ENCODE measurements around the gene PLCH2.

PLCH2 gene

DNA sequence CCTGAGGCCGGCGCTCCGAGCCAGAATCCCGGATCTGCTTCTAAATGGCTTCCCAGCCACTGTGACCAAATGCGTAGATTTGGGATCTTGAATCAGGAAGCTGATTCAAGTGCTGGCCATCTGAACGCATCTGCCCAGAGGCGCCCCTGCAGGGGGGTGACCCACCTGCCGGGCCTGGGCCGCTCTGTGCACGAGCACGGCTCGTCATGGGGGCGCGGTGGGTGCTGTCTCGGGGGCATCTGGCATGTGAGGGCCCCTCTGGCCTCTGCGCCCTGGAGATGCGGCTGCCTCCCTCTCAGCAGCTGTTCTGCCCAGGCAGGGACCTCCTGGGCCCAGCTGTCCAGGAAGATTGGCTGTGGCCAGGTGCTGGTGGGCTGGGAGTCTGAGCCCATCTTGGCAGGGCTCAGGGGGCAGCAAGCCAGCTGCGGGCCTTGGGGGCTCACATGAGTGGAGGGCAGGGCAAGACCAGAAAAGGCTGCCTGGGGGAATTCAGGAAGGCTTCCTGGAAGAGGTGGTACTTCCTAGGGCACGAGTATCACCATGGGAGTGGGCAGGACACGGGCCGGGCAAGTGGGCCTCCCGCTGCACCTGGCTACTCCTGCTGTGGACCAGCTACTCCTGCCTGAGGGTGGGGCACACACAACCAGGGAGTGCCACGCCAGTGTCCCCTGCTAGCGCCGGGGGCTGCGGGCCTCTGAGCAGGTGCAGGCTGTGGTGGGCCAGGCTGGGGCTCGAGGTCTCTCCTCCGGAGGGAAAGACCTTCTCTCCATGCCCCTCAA, 25.1 kb downstream of the PLCH2 start:
- no peak for DNase-seq (ENCODE audit: low read depth)

DNA sequence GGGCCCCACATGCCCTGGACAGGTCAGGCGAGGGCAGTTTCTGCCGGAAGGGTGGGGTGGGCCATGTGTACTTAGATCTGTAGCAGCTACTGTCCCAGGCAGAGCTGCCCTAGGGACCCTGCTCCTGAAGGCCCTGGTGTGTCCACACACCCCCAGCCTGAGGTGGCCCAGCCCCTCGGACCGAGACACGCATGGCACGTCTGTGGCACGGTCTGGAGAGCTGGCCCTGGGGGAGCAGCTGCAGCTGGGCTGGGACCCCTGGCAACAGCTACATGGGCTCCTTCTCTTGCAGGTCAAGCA, 25.7 kb downstream of the PLCH2 start:
- DNase-seq (ENCODE audit: low read depth), result no peak

DNA sequence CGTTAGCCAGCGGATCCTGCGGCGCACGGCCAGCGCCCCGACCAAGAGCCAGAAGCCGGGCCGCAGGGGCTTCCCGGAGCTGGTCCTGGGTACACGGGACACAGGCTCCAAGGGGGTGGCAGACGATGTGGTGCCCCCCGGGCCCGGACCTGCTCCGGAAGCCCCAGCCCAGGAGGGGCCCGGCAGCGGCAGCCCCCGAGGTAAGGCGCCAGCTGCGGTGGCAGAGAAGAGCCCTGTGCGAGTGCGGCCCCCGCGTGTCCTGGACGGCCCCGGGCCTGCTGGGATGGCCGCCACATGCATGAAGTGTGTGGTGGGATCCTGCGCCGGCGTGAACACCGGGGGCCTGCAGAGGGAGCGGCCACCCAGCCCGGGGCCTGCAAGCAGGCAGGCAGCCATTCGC, 26.1 kb downstream of the PLCH2 start:
- no peak for DNase-seq (ENCODE audit: low read depth)

DNA sequence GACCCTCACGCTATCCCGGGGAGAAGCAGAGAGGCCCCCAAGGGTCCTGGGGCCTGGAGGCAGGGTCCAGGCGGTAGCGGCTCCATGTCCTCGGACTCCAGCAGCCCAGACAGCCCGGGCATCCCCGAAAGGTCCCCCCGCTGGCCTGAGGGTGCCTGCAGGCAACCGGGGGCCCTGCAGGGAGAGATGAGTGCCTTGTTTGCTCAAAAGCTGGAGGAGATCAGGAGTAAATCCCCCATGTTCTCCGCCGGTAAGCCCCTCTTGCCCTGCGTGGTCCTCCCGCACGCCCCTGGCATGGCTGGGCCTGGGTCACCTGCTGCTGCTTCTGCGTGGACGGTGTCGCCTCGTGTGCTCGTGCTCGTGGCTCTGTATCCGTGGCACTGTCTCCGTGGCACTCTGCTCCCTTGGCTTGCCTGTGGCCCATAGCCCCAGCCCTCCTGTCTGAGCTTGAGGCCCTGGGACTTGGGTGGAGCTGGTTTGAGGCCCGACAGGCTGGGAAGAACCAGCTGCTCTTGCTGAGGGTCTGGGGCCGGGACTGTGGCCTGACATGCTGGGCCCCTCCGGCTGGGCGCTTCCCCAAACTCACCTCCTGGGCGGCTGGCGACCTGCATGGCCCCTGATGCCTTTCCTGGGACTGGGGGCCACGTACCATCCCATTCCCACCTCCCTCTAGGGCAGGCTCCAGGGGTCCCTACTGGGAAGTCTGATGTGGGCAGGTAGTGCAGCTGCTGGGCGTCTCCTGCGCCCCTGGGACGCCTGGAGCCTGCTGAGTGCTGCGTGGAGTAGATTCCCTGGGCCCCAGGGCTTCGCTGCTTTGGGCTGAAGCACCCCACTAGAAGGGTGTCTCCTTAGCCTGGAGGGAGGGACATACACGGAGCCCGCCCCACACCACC, 26.8 kb downstream of the PLCH2 start:
- no peak for DNase-seq (ENCODE audit: low read depth)

DNA sequence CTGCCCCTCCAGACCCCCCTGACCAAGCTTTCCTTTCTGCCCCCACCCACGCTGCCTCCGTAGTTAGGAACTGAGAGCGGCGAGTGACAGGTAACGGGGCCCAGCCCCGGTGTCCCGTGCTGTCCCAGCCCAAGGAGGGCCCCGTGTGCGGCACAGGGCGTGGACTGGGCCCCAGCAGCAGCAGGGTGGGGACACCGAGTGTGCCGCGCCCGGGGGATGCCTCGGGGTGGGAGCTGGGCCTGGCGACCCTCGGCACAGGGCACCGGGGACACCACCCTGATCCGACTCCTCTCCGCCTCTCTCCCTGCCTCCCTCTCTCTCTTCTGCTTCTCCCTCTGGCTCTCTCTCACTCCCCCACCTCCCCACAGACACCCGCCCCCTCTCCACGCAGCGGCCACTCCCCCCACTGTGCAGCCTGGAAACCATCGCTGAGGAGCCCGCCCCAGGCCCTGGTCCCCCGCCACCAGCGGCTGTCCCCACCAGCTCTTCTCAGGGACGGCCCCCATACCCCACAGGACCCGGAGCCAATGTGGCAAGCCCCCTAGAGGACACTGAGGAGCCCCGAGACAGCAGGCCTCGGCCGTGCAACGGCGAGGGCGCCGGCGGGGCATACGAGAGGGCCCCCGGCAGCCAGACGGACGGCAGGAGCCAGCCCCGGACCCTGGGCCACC, 27.6 kb downstream of the PLCH2 start:
- DNase-seq (ENCODE audit: low read depth), result no peak

DNA sequence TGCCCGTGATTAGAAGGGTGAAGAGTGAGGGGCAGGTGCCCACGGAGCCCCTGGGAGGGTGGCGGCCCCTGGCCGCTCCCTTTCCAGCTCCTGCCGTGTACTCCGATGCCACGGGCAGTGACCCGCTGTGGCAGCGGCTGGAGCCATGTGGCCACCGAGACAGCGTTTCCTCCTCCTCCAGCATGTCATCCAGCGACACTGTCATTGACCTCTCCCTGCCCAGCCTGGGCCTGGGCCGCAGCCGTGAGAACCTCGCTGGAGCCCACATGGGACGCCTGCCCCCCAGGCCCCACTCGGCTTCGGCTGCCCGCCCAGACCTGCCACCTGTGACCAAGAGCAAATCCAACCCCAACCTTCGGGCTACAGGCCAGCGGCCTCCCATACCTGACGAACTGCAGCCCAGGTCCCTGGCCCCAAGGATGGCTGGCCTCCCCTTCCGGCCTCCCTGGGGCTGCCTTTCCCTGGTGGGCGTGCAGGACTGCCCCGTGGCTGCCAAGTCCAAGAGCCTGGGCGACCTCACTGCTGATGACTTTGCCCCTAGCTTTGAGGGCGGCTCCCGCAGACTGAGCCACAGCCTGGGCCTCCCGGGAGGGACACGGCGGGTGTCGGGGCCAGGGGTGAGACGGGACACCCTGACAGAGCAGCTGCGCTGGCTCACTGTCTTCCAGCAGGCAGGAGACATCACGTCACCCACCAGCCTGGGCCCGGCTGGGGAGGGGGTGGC, 28.3 kb downstream of the PLCH2 start:
- DNase-seq (ENCODE audit: low read depth), result no peak

DNA sequence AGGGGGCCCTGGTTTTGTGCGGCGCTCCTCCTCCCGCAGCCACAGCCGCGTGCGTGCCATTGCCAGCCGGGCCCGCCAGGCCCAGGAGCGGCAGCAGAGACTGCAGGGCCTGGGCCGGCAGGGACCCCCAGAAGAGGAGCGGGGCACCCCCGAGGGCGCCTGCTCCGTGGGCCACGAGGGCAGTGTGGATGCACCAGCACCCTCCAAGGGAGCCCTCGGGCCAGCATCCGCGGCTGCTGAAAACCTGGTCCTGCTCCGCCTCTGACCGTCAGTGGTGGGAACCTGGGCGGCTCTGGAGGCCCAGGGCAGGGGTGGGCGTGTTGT, 28.8 kb downstream of the PLCH2 start:
- DNase-seq (ENCODE audit: low read depth), result no peak

DNA sequence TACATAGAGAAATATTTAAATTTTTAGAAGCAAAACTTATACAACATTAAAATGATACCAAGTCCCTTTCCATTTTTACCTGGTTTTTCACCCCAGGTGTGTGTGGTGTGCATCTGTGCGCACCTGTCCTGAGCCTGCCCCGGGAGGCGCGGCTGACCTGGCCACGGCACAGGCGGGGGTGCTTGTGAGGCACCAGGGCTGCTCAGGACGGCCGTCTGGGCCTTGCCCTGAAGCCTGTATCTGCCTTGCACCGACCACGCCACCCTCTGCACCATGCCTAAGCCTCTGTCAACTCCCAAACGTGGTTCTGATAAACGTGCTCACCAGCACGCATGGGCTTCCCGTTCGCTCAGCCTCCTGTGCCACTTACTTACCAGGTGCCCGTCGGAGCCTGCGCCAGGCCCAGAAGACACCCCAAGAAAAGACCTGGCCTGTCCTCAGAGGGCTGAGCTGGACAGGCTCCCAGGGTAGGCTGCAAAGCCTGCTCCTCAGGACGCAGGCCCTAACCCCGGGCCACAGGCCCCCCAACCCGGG, 29.4 kb downstream of the PLCH2 start:
- no peak for DNase-seq (ENCODE audit: low read depth)

DNA sequence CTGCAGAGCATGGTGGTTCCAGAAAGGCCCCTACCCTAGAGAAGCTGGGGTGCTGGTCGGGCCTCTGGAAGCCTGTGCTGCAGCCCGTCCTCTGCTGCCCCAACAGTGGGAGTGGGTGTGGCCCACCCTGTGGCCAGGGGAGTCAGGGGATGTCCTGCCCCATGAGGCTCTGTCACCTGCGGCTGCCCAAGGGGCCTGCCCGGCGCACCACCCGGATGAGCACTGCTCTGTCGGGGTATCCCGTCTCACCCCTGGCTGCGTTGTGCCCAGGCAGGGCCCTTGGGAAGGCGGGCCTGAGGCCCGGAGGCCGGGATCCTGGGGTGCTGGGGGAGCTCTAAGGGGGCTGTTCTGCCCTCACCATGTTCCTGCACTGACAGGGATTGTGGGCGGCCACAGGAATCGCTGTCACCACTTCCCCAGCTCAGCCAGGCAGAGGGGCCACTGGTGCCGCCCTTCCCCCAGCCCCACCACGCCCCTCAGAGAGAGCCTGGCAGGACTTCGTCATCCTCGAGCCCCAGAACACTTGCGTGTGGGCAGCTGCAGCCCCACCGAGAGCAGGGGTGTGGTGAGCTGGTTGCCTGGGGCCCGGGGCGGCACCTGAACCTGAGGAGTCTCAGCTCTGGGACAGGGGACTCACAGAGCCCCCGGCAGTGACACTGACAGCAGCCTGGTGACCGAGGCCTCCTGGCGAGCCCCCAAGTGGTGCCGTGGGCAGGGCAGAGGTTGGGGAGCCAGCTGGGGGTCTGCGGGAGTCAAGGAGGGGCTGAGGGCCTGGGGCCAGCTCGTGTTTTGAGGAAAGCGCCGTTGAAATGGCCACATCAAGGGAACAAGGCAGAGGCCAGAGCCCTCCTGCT, 30.1 kb downstream of the PLCH2 start:
- DNase-seq (ENCODE audit: low read depth), result no peak

DNA sequence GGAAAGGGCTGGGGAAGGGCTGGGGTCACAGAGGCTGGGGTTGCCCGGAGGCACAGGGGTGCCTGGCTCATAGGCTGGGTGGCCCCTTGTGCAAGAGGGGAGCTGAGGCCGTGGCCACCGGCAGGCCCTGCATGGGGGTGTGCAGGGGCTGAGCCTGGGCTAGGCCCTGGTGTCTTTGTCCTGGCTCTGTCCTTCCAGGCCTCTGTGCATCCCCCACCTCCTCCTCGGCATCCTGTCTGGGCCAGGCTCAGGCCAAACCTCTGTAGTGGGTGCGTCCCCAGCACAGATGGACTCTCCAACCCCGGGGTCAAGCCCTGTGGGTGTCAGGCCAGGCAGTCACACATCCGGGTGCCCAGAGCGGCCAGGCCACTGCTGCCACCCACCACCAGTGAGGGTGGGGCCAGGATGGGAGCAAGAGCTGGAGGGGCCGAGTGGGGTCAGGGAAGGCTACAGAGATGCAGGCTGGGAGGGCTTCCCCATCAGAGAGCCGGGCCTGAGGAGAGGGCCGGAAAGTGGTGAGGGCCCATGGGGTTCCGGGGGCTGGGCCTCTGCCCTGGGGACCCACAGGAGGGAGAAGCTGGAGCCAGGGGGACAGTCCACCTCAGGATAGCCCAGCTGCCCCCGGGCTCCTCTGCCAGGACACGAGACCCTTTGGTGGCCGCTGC, 30.9 kb downstream of the PLCH2 start:
- DNase-seq (ENCODE audit: low read depth), result no peak

DNA sequence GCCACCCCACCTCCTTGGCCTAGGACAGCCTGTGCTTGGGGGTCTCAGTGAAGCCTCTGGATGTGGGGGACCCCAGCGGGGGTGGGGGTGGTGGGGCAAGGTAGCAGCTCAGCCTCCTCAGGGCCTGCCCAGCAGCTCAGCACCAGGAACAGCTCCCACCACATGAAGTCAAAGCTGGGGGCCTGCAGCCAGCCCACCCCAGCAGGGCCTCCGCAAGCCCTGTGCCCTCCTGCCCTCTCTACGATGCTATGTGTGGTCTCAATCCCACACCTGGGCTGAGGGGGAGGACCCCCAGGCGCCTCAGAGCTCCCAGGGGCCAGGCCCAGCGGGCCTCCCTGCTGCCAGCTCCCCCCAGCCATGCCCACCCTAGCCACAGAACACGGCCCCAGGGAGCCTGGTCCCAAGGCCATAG, 31.7 kb downstream of the PLCH2 start:
- no peak for DNase-seq (ENCODE audit: low read depth)

DNA sequence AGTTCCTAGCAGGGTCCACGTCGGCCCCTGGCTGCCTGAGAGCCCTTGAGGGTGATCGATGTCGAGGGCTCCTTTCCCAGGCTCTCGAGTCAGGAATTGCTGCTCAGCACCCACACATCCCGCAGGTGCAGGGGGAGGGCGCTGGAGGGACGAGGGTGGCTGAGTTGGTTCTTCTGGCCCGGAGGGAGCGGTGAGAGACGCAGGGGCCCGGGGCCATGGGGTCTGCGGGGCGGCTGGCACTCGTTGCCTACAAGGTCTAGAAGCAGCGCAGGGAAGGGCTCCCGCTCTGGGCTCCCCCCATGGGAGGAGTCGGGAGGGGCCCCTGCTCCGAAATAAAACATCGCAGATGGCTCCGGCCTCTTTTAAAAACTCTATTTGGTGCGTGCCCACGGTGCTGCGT, 32.1 kb downstream of the PLCH2 start:
- DNase-seq (ENCODE audit: low read depth), result no peak

DNA sequence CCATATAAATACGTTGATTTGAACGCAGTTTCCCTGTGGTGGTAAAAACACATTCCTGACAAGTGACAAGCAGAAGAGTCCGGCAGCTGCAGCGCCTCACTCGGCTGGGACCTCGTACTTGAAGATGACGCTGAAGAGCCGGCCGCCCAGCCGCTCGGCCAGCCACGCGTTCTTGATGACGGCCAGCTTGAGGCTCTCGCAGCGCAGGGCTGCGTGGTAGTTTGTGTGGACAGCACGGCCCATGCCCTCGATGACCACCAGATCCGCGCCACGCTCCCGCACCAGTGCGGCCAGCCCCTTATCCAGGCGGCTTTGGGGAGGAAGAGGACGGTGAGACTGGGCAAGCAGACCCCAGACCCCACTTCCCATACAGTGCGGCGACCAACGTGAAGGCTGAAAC, 32.7 kb downstream of the PLCH2 start:
- no peak for DNase-seq (ENCODE audit: low read depth)

DNA sequence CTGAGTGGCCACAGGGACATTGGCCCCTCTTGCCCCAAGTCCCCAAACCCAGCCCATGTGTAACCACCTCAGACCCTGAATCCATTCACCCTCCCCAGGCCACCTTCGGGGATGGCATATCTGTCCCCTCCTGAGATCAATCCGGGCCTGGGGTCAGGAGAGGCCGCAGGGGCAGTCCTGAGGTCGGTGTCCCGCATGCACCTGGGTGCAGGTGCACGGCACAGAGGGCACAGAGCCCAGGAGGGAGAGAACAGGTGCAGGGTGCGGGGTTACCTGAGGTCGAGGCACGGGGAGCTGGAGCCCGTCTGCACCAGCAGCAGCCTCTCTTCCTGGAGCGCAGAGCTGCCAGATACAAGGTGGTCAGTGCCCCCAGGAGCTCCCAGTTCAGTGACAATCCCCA, 33.5 kb downstream of the PLCH2 start:
- no peak for DNase-seq (ENCODE audit: low read depth)

DNA sequence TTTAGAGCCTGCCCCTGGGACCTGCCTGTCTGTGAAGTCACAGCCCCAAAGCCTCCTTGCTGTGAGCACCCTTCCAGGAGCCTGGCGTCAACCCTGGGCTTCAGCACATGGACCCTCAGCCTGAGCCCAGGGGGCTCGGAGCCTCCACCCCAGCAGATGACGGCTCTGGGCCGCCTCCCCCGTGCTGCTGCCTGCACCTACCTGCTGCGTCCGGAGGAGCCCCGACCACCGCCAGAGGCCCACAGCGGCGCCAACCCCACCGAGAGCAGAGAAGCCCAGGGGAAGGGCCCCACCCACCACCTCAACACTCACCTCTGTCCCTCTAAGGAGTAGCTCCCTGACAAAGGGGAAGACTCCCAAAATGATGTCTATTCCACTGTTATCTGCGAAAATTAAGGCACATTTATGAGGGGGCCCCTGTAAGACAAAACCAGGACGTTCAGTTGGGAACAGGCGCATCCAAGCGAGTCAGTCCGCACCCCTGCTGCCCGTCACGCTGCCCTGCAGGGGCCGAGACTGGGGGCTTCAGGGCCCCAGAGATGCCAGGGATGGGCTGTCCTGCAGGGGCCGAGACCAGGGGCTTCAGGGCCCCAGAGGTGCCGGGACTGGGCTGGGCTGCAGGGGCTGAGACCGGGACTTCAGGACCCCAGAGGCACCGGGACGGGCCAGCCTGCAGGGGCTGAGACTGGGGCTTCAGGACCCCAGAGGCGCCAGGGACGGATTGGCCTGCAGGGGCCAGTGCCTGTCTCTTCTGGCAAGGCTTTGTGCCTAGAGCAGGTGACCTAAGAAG, 34.5 kb downstream of the PLCH2 start:
- DNase-seq (ENCODE audit: low read depth), result no peak

DNA sequence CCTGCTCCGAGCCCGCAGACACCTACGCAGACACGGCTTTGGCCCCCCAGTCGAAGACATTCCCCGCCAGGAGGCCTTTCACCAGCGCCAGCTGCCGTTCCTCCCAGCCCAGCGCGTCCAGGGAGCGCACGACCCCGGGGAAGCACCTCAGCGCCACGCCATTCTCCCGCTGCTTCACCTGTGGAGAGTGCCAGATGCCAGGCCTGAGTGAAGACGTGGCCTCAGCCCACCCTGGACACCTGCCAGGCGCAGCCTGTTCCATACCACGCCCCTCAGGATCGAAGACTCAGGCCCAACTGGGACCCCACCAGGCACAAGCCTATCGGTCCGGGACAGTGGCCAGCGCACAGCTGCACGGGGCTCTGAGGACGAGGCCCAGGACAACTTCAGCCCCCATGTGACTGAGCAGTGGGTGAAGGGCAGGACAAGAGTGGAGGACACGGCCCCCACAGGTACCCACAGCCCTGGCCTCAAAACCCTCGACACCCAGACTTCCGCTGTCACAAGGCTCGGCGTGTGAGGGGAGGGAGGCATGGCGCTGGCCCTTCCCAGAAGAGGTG, 36.9 kb downstream of the PLCH2 start:
- no peak for DNase-seq (ENCODE audit: low read depth)

DNA sequence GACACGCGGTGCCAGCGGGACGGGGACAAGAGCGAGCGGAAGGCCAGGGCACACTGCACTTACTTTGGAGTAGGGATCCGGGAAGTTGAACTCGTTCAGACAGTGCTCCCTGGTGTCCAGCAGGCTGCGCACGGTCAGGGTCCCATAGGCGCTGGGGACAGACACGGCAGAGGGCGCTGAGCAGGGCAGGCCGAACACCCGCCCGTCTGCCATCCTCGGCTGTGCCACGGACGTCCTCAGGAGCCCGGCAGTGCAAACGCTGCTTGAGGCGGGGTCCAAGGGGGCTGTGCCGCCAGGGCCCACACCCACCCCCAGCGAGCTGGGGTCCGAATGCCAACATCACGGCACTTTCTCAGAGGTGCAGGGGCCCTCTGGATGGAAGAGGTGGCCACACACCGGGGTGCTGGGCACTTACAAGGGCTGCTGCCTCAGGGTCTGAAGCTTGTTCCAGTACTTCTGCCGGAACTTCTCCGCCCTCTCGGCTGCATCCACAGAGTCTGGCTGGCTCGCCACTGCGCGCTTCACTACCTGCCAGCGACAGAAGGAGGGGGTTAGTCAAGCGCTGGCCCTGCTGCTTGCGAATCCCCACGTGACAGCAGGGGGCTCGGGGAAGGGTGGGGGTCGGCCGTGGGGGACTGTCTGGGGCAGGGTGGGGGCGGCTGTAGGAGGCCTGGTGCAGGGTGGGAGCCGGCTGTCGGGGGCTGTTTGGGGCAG, 38.0 kb downstream of the PLCH2 start:
- DNase-seq (ENCODE audit: low read depth), result no peak

DNA sequence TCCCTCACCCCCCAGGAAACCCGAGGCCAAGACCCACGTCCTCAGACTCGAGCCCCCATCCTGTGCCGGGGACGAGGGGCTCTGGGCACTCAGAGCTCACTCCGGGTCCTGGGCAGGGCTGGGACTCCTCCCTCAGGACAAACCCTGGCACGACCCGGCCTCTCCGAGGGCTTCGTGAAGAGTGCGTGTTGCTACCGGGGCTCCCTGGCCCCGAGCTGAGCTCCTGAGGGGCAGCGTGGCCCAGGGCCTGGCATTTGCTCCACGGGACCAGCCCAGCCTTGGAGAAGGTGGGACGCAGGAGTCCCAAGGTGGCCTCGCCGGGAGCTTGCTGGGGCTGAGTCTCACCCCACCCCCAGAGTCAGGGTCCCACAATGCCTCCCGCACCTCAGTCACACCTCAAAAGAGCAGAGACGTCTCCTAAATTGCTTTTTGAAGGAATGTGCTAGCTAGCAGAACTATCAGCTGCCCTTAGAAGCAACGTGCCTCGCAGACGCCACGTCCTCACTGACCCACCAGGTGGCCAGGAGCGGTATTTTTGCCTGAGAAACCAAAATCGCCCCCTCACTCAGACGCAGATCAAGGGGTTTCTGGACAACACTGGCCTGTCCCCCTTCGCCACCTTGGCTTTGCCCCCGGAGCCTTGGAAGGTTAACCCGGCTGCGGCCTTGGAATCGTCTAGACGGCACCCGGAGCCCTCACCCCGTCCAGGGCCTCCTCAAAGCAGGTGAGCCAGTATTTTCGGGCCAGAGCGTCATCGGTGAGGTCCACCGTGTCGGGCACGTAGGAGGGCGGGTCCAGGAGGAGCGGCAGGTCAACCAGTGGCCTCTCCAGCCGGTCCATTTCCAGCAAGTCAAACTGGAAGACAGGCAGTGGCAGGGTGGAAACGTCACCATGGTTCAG, 39.0 kb downstream of the PLCH2 start:
- DNase-seq (ENCODE audit: low read depth), result no peak
